Measurements from ENCODE around the gene ZNF471. TPM values are rescaled to one million over a fixed set of nuclear protein-coding genes. Genes with fewer than 3 reads are reported as not detected.

Gene ZNF471
- total and polyA plus RNA-seq, 9 donors, result 5.9 to 22.4 (median 14.1) TPM

DNA sequence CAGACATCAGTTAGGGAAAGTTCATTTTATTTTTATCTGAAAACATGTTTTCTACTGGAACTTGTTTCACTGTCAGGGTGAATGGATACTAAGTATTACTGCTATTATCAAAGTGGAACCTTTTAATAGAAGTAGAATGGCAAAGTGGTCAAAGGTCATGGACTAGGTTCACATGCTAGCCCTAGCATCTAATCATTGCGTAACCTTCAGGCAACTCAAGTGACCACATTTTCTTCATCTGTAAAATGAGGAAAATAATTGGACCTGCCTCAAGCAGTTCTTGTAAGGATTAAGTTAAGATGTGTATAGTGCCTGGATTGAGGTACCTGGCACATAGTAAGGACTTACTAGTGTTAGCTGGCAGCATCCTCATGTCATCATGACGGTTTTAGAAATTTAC lies 36.1 kb downstream of the ZNF471 start:
- Histone ChIP-seq H3K27me3 (no peaks in the 10 kb centered on the region), H3K27ac (no peak overlapping the region), H3K36me3 (peaks cover 8% of the 10 kb centered on the region), H3K4me3 (no peak overlapping the region), H3K4me1 (ENCODE audit: insufficient read depth) (peaks cover 5% of the 10 kb centered on the region), H3K9me3 (peaks cover 3 to 56% of the 10 kb centered on the region in 2 donors)
- DNase-seq, result no peak
- TF ChIP-seq, protein P1, sequence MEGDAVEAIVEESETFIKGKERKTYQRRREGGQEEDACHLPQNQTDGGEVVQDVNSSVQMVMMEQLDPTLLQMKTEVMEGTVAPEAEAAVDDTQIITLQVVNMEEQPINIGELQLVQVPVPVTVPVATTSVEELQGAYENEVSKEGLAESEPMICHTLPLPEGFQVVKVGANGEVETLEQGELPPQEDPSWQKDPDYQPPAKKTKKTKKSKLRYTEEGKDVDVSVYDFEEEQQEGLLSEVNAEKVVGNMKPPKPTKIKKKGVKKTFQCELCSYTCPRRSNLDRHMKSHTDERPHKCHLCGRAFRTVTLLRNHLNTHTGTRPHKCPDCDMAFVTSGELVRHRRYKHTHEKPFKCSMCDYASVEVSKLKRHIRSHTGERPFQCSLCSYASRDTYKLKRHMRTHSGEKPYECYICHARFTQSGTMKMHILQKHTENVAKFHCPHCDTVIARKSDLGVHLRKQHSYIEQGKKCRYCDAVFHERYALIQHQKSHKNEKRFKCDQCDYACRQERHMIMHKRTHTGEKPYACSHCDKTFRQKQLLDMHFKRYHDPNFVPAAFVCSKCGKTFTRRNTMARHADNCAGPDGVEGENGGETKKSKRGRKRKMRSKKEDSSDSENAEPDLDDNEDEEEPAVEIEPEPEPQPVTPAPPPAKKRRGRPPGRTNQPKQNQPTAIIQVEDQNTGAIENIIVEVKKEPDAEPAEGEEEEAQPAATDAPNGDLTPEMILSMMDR (IDR thresholded peaks at IDR 0.05), result no peak
- TF ChIP-seq POLR2A (IDR thresholded peaks at IDR 0.05) (no peak), EP300 (IDR thresholded peaks at IDR 0.05) (no peak)
- intact Hi-C loops (cut with DNase I), result no loop called here
- 95 to 96% (median 96%) methylated on average over 2 of the region's 2 CpGs for WGBS, 3 donors

DNA sequence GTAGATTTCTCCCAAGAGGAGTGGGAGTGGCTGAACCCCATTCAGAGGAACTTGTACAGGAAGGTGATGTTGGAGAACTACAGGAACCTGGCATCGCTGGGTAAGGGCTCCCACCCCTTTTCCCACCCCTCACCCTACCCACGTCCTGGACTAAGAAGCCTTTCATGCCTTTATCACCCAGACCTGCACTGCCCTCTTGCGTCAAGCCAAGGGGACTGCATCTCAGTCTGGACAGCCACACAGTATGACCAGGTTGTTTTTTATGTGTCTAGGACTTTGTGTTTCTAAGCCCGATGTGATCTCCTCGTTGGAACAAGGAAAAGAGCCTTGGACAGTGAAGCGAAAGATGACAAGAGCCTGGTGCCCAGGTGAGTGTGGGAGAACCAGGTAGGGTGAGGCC lies 39.9 kb downstream of the ZNF471 start:
- H3K27me3 ChIP-seq, result no peaks in the 10 kb centered on the region
- no peaks in the 10 kb centered on the region for H3K4me1 ChIP-seq (ENCODE audit: insufficient read depth)
- H3K4me3 ChIP-seq, result no peak overlapping the region
- intact Hi-C loops (cut with DNase I), result no loop called here
- H3K36me3 ChIP-seq, result peaks cover 15% of the 10 kb centered on the region
- WGBS, 3 donors, result 53 to 65% (median 59%) methylated on average over 6 of the region's 6 CpGs
- H3K27ac ChIP-seq, result no peak overlapping the region
- no peak for TF ChIP-seq EP300 (IDR thresholded peaks at IDR 0.05)
- TF ChIP-seq, protein P1 (IDR thresholded peaks at IDR 0.05), result no peak
- TF ChIP-seq POLR2A (IDR thresholded peaks at IDR 0.05), result no peak
- H3K9me3 ChIP-seq, result peaks cover 6 to 64% of the 10 kb centered on the region in 2 donors
- no peak for DNase-seq

DNA sequence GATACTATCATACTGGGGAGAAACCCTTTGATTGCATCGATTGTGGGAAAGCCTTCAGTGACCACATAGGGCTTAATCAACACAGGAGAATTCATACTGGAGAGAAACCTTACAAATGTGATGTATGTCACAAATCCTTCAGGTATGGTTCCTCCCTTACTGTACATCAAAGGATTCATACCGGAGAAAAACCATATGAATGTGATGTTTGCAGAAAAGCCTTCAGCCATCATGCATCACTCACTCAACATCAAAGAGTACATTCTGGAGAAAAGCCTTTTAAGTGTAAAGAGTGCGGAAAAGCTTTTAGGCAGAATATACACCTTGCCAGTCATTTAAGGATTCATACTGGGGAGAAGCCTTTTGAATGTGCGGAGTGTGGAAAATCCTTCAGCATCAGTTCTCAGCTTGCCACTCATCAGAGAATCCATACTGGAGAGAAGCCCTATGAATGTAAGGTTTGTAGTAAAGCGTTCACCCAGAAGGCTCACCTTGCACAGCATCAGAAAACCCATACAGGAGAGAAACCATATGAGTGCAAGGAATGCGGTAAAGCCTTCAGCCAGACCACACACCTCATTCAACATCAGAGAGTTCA lies 46.7 kb downstream of the ZNF471 start:
- Histone ChIP-seq H3K27me3 (no peaks in the 10 kb centered on the region), H3K4me3 (no peak overlapping the region), H3K27ac (no peak overlapping the region), H3K9me3 (peaks cover 20 to 48% of the 10 kb centered on the region in 2 donors), H3K4me1 (ENCODE audit: insufficient read depth) (no peaks in the 10 kb centered on the region), H3K36me3 (peaks cover 7% of the 10 kb centered on the region)
- TF ChIP-seq EP300 (IDR thresholded peaks at IDR 0.05), result no peak
- TF ChIP-seq, protein P1 (IDR thresholded peaks at IDR 0.05), result no peak
- no peak for TF ChIP-seq POLR2A (IDR thresholded peaks at IDR 0.05)
- intact Hi-C loops (cut with DNase I), result no loop called here
- 80 to 98% (median 82%) methylated on average over 6 of the region's 6 CpGs for WGBS, 3 donors
- no peak for DNase-seq

DNA sequence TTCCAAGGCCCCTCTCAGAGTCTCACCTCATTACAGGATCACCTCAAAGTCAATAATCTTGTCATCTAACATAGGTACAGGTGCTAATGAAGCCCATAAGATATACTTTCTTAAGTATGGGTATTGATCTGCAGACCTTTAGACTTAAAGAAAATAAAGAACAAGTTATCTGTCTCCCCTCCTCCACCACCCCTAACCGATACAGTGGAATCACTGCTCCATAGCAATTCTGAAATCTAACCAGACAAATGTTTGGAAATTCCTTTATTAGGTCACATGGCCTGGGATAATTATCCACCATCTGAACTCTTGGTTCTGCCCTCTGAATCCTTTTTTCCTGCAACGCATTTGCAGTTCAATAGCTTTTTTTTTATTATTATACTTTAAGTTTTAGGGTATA lies 55.1 kb downstream of the ZNF471 start:
- Histone ChIP-seq H3K9me3 (peaks cover 5 to 24% of the 10 kb centered on the region in 2 donors), H3K36me3 (no peaks in the 10 kb centered on the region), H3K27ac (no peak overlapping the region), H3K27me3 (no peaks in the 10 kb centered on the region), H3K4me1 (ENCODE audit: insufficient read depth) (peaks cover 3% of the 10 kb centered on the region), H3K4me3 (no peak overlapping the region)
- TF ChIP-seq POLR2A (IDR thresholded peaks at IDR 0.05), result no peak
- TF ChIP-seq, protein P1 (IDR thresholded peaks at IDR 0.05), result no peak
- no peak for TF ChIP-seq EP300 (IDR thresholded peaks at IDR 0.05)
- WGBS, 3 donors, result 92 to 97% (median 97%) methylated on average over 2 of the region's 2 CpGs
- intact Hi-C loops (cut with DNase I), result no loop called here
- no peak for DNase-seq
